ENCODE results near the gene YOD1.

The YOD1 gene

DNA sequence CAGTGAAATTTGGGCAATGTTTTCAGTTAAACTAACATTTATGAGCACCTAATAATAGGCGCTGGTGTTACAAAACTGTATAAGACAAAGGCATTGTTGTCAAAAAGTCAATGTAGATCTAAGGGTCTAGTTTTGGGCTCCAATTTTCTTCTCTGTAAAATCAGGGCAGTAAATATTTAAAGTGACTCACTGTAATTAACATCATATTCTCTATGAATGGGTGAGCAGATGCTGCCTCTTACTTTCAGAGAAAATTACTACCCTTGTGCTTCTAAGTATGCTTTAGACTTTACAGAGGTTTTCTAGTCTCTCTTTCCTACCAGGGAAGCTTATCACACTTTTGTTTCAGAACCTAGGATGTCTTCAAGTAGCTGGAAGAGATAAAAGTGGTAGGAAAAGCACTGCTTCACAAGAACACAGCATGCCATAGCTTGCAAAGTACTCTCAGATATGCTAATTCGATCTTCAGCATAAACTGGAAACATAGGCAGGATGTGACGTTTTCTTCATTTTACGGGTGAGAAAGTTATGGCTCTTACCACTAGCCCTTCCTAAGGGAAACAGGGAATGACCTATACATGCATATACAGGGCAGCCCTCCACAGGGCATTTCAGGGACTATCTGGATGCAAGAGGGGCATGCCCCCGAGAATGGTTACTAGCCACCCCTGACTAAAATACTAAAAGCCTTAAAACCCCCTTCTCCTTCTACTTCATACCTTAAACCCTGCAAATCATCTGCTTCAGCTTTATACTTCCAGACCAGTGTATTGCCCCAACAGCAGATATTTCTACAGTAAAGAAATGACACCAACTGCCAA lies 21.1 kb downstream of the YOD1 start:
- Histone ChIP-seq H3K36me3 (ENCODE audit: insufficient read depth, low read length) (no peaks in the 10 kb centered on the region), H3K27me3 (ENCODE audit: control insufficient read depth, insufficient read depth, low read length) (no peaks in the 10 kb centered on the region), H3K4me2 (ENCODE audit: low read length) (no peak overlapping the region), H3K4me1 (ENCODE audit: control insufficient read depth, insufficient read depth, low read length) (peaks cover 31% of the 10 kb centered on the region), H3K9ac (ENCODE audit: low read depth, low read length) (no peak overlapping the region), H3K9me3 (replicated peaks; ENCODE audit: low read length) (no peaks in the 10 kb centered on the region), H3K4me3 (ENCODE audit: low read length) (no peak overlapping the region)

- Histone ChIP-seq H3K9me3 (replicated peaks; ENCODE audit: low read length) (no peaks in the 10 kb centered on the region), H3K4me1 (ENCODE audit: control insufficient read depth, insufficient read depth, low read length) (peaks cover 35% of the 10 kb centered on the region), H3K4me2 (ENCODE audit: low read length) (no peak overlapping the region), H3K36me3 (ENCODE audit: insufficient read depth, low read length) (no peaks in the 10 kb centered on the region), H3K27me3 (ENCODE audit: control insufficient read depth, insufficient read depth, low read length) (no peaks in the 10 kb centered on the region), H3K4me3 (ENCODE audit: low read length) (no peak overlapping the region), H3K9ac (ENCODE audit: low read depth, low read length) (no peak overlapping the region)
Observed at GRCh38 chr1:207028884-207029650, 21.9 kb downstream of the YOD1 start.

- Histone ChIP-seq H3K27me3 (ENCODE audit: control insufficient read depth, insufficient read depth, low read length) (no peaks in the 10 kb centered on the region), H3K4me2 (ENCODE audit: low read length) (no peak overlapping the region), H3K9ac (ENCODE audit: low read depth, low read length) (no peak overlapping the region), H3K4me3 (ENCODE audit: low read length) (no peak overlapping the region), H3K9me3 (replicated peaks; ENCODE audit: low read length) (no peaks in the 10 kb centered on the region), H3K4me1 (ENCODE audit: control insufficient read depth, insufficient read depth, low read length) (peaks cover 35% of the 10 kb centered on the region), H3K36me3 (ENCODE audit: insufficient read depth, low read length) (no peaks in the 10 kb centered on the region)
Observed at GRCh38 chr1:207027921-207028320, 23.1 kb downstream of the YOD1 start.

DNA sequence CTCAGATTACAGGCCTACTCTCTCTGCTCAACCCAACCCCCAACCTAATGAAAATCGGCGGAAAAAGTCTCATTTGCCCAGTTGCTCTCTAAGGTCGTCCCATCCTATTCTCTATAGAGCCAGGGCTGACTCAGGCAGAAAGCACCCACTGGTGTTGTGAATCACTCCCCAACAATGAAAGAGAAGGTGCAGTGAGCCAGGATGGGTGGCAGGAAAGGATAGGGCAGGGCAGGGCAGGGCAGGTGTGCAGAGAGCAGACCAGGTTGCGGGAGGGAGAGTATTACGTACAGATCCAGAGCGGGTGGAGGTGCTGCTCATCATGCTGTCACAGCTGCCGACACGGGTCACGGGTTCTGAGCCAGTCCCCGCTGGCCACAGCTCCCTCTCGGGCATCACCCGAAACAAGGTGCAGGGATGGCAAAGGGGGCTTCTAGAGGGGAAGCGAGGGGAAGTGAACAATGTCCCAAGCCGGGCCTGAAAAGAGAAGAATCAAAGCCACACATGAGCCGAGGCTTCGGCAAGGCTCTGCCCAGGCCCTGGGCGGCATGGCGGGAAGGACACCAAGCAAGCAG lies 23.7 kb downstream of the YOD1 start:
- Histone ChIP-seq H3K36me3 (ENCODE audit: insufficient read depth, low read length) (no peaks in the 10 kb centered on the region), H3K4me3 (ENCODE audit: low read length) (no peak overlapping the region), H3K27me3 (ENCODE audit: control insufficient read depth, insufficient read depth, low read length) (no peaks in the 10 kb centered on the region), H3K9me3 (replicated peaks; ENCODE audit: low read length) (no peaks in the 10 kb centered on the region), H3K4me1 (ENCODE audit: control insufficient read depth, insufficient read depth, low read length) (peaks cover 35% of the 10 kb centered on the region), H3K9ac (ENCODE audit: low read depth, low read length) (no peak overlapping the region), H3K4me2 (ENCODE audit: low read length) (no peak overlapping the region)

GRCh38 chr1:207026104-207026534 lies 24.9 kb downstream of the YOD1 start:
- Histone ChIP-seq H3K9me3 (replicated peaks; ENCODE audit: low read length) (no peaks in the 10 kb centered on the region), H3K9ac (ENCODE audit: low read depth, low read length) (peak overlapping the region; percentile 54), H3K27me3 (ENCODE audit: control insufficient read depth, insufficient read depth, low read length) (no peaks in the 10 kb centered on the region), H3K4me1 (ENCODE audit: control insufficient read depth, insufficient read depth, low read length) (peaks cover 42% of the 10 kb centered on the region), H3K4me2 (ENCODE audit: low read length) (peak overlapping the region; percentile 5), H3K4me3 (ENCODE audit: low read length) (no peak overlapping the region), H3K36me3 (ENCODE audit: insufficient read depth, low read length) (no peaks in the 10 kb centered on the region)

DNA sequence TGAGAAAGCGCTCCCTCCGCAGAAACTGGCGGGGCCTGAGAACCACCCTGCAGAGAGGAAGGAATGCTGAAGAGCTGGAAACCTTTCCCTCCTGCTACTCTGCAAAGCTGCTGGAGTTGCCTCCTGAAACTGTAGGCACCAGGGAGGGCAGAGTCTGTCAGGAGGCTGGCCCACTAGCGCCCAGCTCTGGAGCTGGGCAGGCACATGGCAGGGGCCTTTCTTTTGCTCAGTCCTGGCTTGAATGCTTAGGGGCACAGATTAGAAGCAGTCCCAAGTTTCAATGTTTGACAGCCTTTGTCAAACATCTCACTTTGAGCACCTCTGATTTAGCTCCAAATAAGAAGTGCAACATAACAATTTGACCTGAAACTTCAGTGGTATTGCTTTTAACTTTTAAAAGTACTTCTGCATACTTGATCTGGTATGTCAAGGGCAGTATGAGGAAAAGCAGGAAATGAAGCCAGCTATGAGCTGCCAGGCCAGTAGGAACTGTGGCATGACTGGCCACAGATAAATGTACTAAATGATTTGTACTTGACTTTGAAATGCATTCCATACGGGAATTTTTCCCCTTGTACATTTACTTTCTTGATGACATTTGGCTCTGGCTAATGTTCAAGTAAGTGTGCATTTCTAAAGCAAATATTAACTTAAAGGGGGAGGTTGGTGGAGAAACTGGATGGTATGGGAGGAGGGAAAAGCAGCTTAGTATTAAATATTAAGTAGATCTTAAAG lies 25.7 kb downstream of the YOD1 start:
- Histone ChIP-seq H3K36me3 (ENCODE audit: insufficient read depth, low read length) (no peaks in the 10 kb centered on the region), H3K9me3 (replicated peaks; ENCODE audit: low read length) (no peaks in the 10 kb centered on the region), H3K9ac (ENCODE audit: low read depth, low read length) (peak overlapping the region; percentile 60), H3K4me1 (ENCODE audit: control insufficient read depth, insufficient read depth, low read length) (peaks cover 50% of the 10 kb centered on the region), H3K4me2 (ENCODE audit: low read length) (no peak overlapping the region), H3K4me3 (ENCODE audit: low read length) (no peak overlapping the region), H3K27me3 (ENCODE audit: control insufficient read depth, insufficient read depth, low read length) (no peaks in the 10 kb centered on the region)

GRCh38 chr1:207024202-207025145 lies 26.5 kb downstream of the YOD1 start:
- no peaks in the 10 kb centered on the region for H3K36me3 ChIP-seq (ENCODE audit: insufficient read depth, low read length)
- H3K4me1 ChIP-seq (ENCODE audit: control insufficient read depth, insufficient read depth, low read length), result peaks cover 55% of the 10 kb centered on the region
- H3K27me3 ChIP-seq (ENCODE audit: control insufficient read depth, insufficient read depth, low read length), result no peaks in the 10 kb centered on the region
- H3K9me3 ChIP-seq (replicated peaks; ENCODE audit: low read length), result no peaks in the 10 kb centered on the region
- H3K4me3 ChIP-seq (ENCODE audit: low read length), result no peak overlapping the region
- H3K4me2 ChIP-seq (ENCODE audit: low read length), result no peak overlapping the region
- peak overlapping the region; percentile 13 for H3K9ac ChIP-seq (ENCODE audit: low read depth, low read length)

GRCh38 chr1:207022996-207023679 lies 27.9 kb downstream of the YOD1 start:
- no peaks in the 10 kb centered on the region for H3K9me3 ChIP-seq (replicated peaks; ENCODE audit: low read length)
- no peak overlapping the region for H3K4me3 ChIP-seq (ENCODE audit: low read length)
- H3K36me3 ChIP-seq (ENCODE audit: insufficient read depth, low read length), result no peaks in the 10 kb centered on the region
- no peak overlapping the region for H3K9ac ChIP-seq (ENCODE audit: low read depth, low read length)
- H3K4me2 ChIP-seq (ENCODE audit: low read length), result no peak overlapping the region
- peaks cover 59% of the 10 kb centered on the region for H3K4me1 ChIP-seq (ENCODE audit: control insufficient read depth, insufficient read depth, low read length)
- no peaks in the 10 kb centered on the region for H3K27me3 ChIP-seq (ENCODE audit: control insufficient read depth, insufficient read depth, low read length)

GRCh38 chr1:207021876-207022596 lies 29.0 kb downstream of the YOD1 start:
- no peak overlapping the region for H3K9ac ChIP-seq (ENCODE audit: low read depth, low read length)
- peaks cover 58% of the 10 kb centered on the region for H3K4me1 ChIP-seq (ENCODE audit: control insufficient read depth, insufficient read depth, low read length)

More at GRCh38 chr1:207021876-207022596, 29.0 kb downstream of the YOD1 start:
- Histone ChIP-seq H3K4me3 (ENCODE audit: low read length) (no peak overlapping the region), H3K27me3 (ENCODE audit: control insufficient read depth, insufficient read depth, low read length) (no peaks in the 10 kb centered on the region), H3K9me3 (replicated peaks; ENCODE audit: low read length) (no peaks in the 10 kb centered on the region), H3K36me3 (ENCODE audit: insufficient read depth, low read length) (no peaks in the 10 kb centered on the region), H3K4me2 (ENCODE audit: low read length) (no peak overlapping the region)

All from skeletal muscle satellite cell (primary cell).